Measurements from ENCODE around the gene ACOT7. TPM values are rescaled to one million over a fixed set of nuclear protein-coding genes. Genes with fewer than 3 reads are reported as not detected.

ACOT7 gene
- total RNA-seq, 1 donor from 2014 or later = 128 TPM

- H3K9me3 Mint-ChIP-seq = no peaks in the 10 kb centered on the region
- H3K4me1 Mint-ChIP-seq (ENCODE audit: low read depth) = no peaks in the 10 kb centered on the region
- H3K36me3 Mint-ChIP-seq (ENCODE audit: low read depth) = no peaks in the 10 kb centered on the region
- no peak overlapping the region for H3K27ac Mint-ChIP-seq
- intact Hi-C loops (cut with micrococcal nuclease) = no loop called here
- DNase-seq (ENCODE audit: low spot score) = no peak
- H3K4me3 Mint-ChIP-seq (ENCODE audit: low read depth) = no peak overlapping the region
- H3K27me3 Mint-ChIP-seq (ENCODE audit: low read depth) = no peaks in the 10 kb centered on the region
Observed at GRCh38 chr1:6281511-6282402, 111.8 kb downstream of the ACOT7 start.

- H3K4me3 Mint-ChIP-seq (ENCODE audit: low read depth) = no peak overlapping the region
- H3K4me1 Mint-ChIP-seq (ENCODE audit: low read depth) = no peaks in the 10 kb centered on the region
- H3K9me3 Mint-ChIP-seq = no peaks in the 10 kb centered on the region
- no peak for DNase-seq (ENCODE audit: low spot score)
- no peak overlapping the region for H3K27ac Mint-ChIP-seq
- no peaks in the 10 kb centered on the region for H3K36me3 Mint-ChIP-seq (ENCODE audit: low read depth)
- H3K27me3 Mint-ChIP-seq (ENCODE audit: low read depth) = no peaks in the 10 kb centered on the region
- intact Hi-C loops (cut with micrococcal nuclease) = no loop called here
Observed at GRCh38 chr1:6280761-6281451, 112.7 kb downstream of the ACOT7 start.

GRCh38 chr1:6279613-6280383 is 113.8 kb downstream of the ACOT7 start:
- intact Hi-C loops (cut with micrococcal nuclease) = no loop called here
- H3K4me3 Mint-ChIP-seq (ENCODE audit: low read depth) = no peak overlapping the region
- DNase-seq (ENCODE audit: low spot score) = no peak
- no peak overlapping the region for H3K27ac Mint-ChIP-seq
- no peaks in the 10 kb centered on the region for H3K27me3 Mint-ChIP-seq (ENCODE audit: low read depth)
- no peaks in the 10 kb centered on the region for H3K9me3 Mint-ChIP-seq
- no peaks in the 10 kb centered on the region for H3K36me3 Mint-ChIP-seq (ENCODE audit: low read depth)
- H3K4me1 Mint-ChIP-seq (ENCODE audit: low read depth) = no peaks in the 10 kb centered on the region

GRCh38 chr1:6279066-6279465 is 114.5 kb downstream of the ACOT7 start:
- Mint-ChIP-seq H3K4me1 (ENCODE audit: low read depth) (no peaks in the 10 kb centered on the region), H3K27ac (no peak overlapping the region), H3K4me3 (ENCODE audit: low read depth) (no peak overlapping the region), H3K36me3 (ENCODE audit: low read depth) (no peaks in the 10 kb centered on the region), H3K9me3 (no peaks in the 10 kb centered on the region), H3K27me3 (ENCODE audit: low read depth) (no peaks in the 10 kb centered on the region)
- intact Hi-C loops (cut with micrococcal nuclease) = no loop called here
- DNase-seq (ENCODE audit: low spot score) = no peak

- H3K27ac Mint-ChIP-seq = no peak overlapping the region
Observed at GRCh38 chr1:6278263-6278662, 115.3 kb downstream of the ACOT7 start.

GRCh38 chr1:6276811-6277555 is 116.6 kb downstream of the ACOT7 start:
- no peaks in the 10 kb centered on the region for H3K27me3 Mint-ChIP-seq (ENCODE audit: low read depth)
- no peak overlapping the region for H3K4me3 Mint-ChIP-seq (ENCODE audit: low read depth)
- H3K36me3 Mint-ChIP-seq (ENCODE audit: low read depth) = no peaks in the 10 kb centered on the region
- H3K4me1 Mint-ChIP-seq (ENCODE audit: low read depth) = no peaks in the 10 kb centered on the region
- DNase-seq (ENCODE audit: low spot score) = no peak
- no peaks in the 10 kb centered on the region for H3K9me3 Mint-ChIP-seq
- intact Hi-C loops (cut with micrococcal nuclease) = no loop called here
- no peak overlapping the region for H3K27ac Mint-ChIP-seq

More at GRCh38 chr1:6278263-6278662, 115.3 kb downstream of the ACOT7 start:
- Mint-ChIP-seq H3K4me1 (ENCODE audit: low read depth) (no peaks in the 10 kb centered on the region), H3K9me3 (no peaks in the 10 kb centered on the region), H3K27me3 (ENCODE audit: low read depth) (no peaks in the 10 kb centered on the region), H3K36me3 (ENCODE audit: low read depth) (no peaks in the 10 kb centered on the region), H3K4me3 (ENCODE audit: low read depth) (no peak overlapping the region)
- intact Hi-C loops (cut with micrococcal nuclease) = no loop called here
- DNase-seq (ENCODE audit: low spot score) = no peak

GRCh38 chr1:6275826-6276782 is 117.5 kb downstream of the ACOT7 start:
- no peaks in the 10 kb centered on the region for H3K27me3 Mint-ChIP-seq (ENCODE audit: low read depth)
- H3K4me1 Mint-ChIP-seq (ENCODE audit: low read depth) = no peaks in the 10 kb centered on the region
- H3K27ac Mint-ChIP-seq = no peak overlapping the region
- H3K9me3 Mint-ChIP-seq = no peaks in the 10 kb centered on the region
- DNase-seq (ENCODE audit: low spot score) = no peak
- H3K4me3 Mint-ChIP-seq (ENCODE audit: low read depth) = no peak overlapping the region
- H3K36me3 Mint-ChIP-seq (ENCODE audit: low read depth) = no peaks in the 10 kb centered on the region
- intact Hi-C loops (cut with micrococcal nuclease) = no loop called here

- H3K4me3 Mint-ChIP-seq (ENCODE audit: low read depth) = no peak overlapping the region
- H3K27ac Mint-ChIP-seq = no peak overlapping the region
- intact Hi-C loops (cut with micrococcal nuclease) = no loop called here
- H3K36me3 Mint-ChIP-seq (ENCODE audit: low read depth) = no peaks in the 10 kb centered on the region
- no peaks in the 10 kb centered on the region for H3K4me1 Mint-ChIP-seq (ENCODE audit: low read depth)
- no peaks in the 10 kb centered on the region for H3K27me3 Mint-ChIP-seq (ENCODE audit: low read depth)
- DNase-seq (ENCODE audit: low spot score) = no peak
- H3K9me3 Mint-ChIP-seq = no peaks in the 10 kb centered on the region
Observed at GRCh38 chr1:6274622-6275139, 118.9 kb downstream of the ACOT7 start.

GRCh38 chr1:6274102-6274501 is 119.5 kb downstream of the ACOT7 start:
- no peak for DNase-seq (ENCODE audit: low spot score)
- no peak overlapping the region for H3K4me3 Mint-ChIP-seq (ENCODE audit: low read depth)
- no peaks in the 10 kb centered on the region for H3K9me3 Mint-ChIP-seq
- no peak overlapping the region for H3K27ac Mint-ChIP-seq
- no peaks in the 10 kb centered on the region for H3K36me3 Mint-ChIP-seq (ENCODE audit: low read depth)
- intact Hi-C loops (cut with micrococcal nuclease) = no loop called here
- H3K4me1 Mint-ChIP-seq (ENCODE audit: low read depth) = no peaks in the 10 kb centered on the region
- H3K27me3 Mint-ChIP-seq (ENCODE audit: low read depth) = no peaks in the 10 kb centered on the region

- Mint-ChIP-seq H3K4me3 (ENCODE audit: low read depth) (no peak overlapping the region), H3K9me3 (no peaks in the 10 kb centered on the region), H3K4me1 (ENCODE audit: low read depth) (no peaks in the 10 kb centered on the region), H3K27ac (no peak overlapping the region), H3K36me3 (ENCODE audit: low read depth) (no peaks in the 10 kb centered on the region), H3K27me3 (ENCODE audit: low read depth) (no peaks in the 10 kb centered on the region)
- DNase-seq (ENCODE audit: low spot score) = no peak
- intact Hi-C loops (cut with micrococcal nuclease) = no loop called here
Observed at GRCh38 chr1:6273380-6273891, 120.1 kb downstream of the ACOT7 start.

GRCh38 chr1:6272868-6273267 is 120.7 kb downstream of the ACOT7 start:
- Mint-ChIP-seq H3K36me3 (ENCODE audit: low read depth) (no peaks in the 10 kb centered on the region), H3K9me3 (no peaks in the 10 kb centered on the region), H3K4me3 (ENCODE audit: low read depth) (no peak overlapping the region), H3K27me3 (ENCODE audit: low read depth) (no peaks in the 10 kb centered on the region), H3K27ac (no peak overlapping the region), H3K4me1 (ENCODE audit: low read depth) (no peaks in the 10 kb centered on the region)
- DNase-seq (ENCODE audit: low spot score) = no peak
- intact Hi-C loops (cut with micrococcal nuclease) = no loop called here
